Measurements from ENCODE around the gene ABHD6. TPM values are rescaled to one million over a fixed set of nuclear protein-coding genes. Genes with fewer than 3 reads are reported as not detected.
"Not testable (repeated sequence)": the region's sequence is repeated elsewhere in the genome, so short reads cannot be mapped to it uniquely, and the experiment has no call there.

The ABHD6 gene
- total and polyA plus RNA-seq, 2 donors = 5.4 to 7.6 TPM

GRCh38 chr3:58335652-58335947 lies 98.0 kb downstream of the ABHD6 start:
- DNase-seq (ENCODE audit: low read depth in 6 of 9, low spot score in 9 of 9) = no peak
- H3K4me1 ChIP-seq (ENCODE audit: control insufficient read depth in 2 of 2, insufficient read depth in 2 of 2, low read length in 2 of 2) = peaks cover 5 to 19% of the 10 kb centered on the region in 2 donors
- no peaks in the 10 kb centered on the region for H3K27me3 ChIP-seq (ENCODE audit: control insufficient read depth in 2 of 2, insufficient read depth in 1 of 2, low read length in 1 of 2)
- H3K36me3 ChIP-seq (ENCODE audit: control insufficient read depth in 2 of 2, insufficient read depth in 2 of 2, low read length in 1 of 2) = no peaks in the 10 kb centered on the region
- H3K4me3 ChIP-seq (ENCODE audit: low read length in 2 of 2) = no peak overlapping the region
- peak overlapping the region in 1 of 2 donors; percentile 14 for H3K27ac ChIP-seq (ENCODE audit: low read depth in 1 of 2, low read length in 1 of 2)
- WGBS = 92% methylated on average over 1 of the region's 1 CpG
- H3K9me3 ChIP-seq (ENCODE audit: control insufficient read depth in 2 of 2, insufficient read depth in 1 of 2, low read length in 1 of 2) = peaks cover 0 to 1% of the 10 kb centered on the region in 2 donors

GRCh38 chr3:58336135-58336882 lies 98.7 kb downstream of the ABHD6 start:
- Histone ChIP-seq H3K4me3 (ENCODE audit: low read length in 2 of 2) (no peak overlapping the region), H3K27ac (ENCODE audit: low read depth in 1 of 2, low read length in 1 of 2) (no peak overlapping the region), H3K4me1 (ENCODE audit: control insufficient read depth in 2 of 2, insufficient read depth in 2 of 2, low read length in 2 of 2) (peaks cover 5 to 19% of the 10 kb centered on the region in 2 donors), H3K9me3 (ENCODE audit: control insufficient read depth in 2 of 2, insufficient read depth in 1 of 2, low read length in 1 of 2) (peaks cover 0 to 1% of the 10 kb centered on the region in 2 donors), H3K36me3 (ENCODE audit: control insufficient read depth in 2 of 2, insufficient read depth in 2 of 2, low read length in 1 of 2) (peaks cover 0 to 5% of the 10 kb centered on the region in 2 donors), H3K27me3 (ENCODE audit: control insufficient read depth in 2 of 2, insufficient read depth in 1 of 2, low read length in 1 of 2) (no peaks in the 10 kb centered on the region)
- no peak for DNase-seq (ENCODE audit: low read depth in 6 of 9, low spot score in 9 of 9)
- WGBS = 96% methylated on average over 3 of the region's 3 CpGs

GRCh38 chr3:58337190-58337589 lies 99.6 kb downstream of the ABHD6 start:
- no peak overlapping the region for H3K4me3 ChIP-seq (ENCODE audit: low read length in 2 of 2)
- H3K27ac ChIP-seq (ENCODE audit: low read depth in 1 of 2, low read length in 1 of 2) = no peak overlapping the region
- WGBS = 100% methylated on average over 1 of the region's 1 CpG
- peaks cover 0 to 1% of the 10 kb centered on the region in 2 donors for H3K9me3 ChIP-seq (ENCODE audit: control insufficient read depth in 2 of 2, insufficient read depth in 1 of 2, low read length in 1 of 2)
- H3K4me1 ChIP-seq (ENCODE audit: control insufficient read depth in 2 of 2, insufficient read depth in 2 of 2, low read length in 2 of 2) = peaks cover 4 to 16% of the 10 kb centered on the region in 2 donors
- no peaks in the 10 kb centered on the region for H3K27me3 ChIP-seq (ENCODE audit: control insufficient read depth in 2 of 2, insufficient read depth in 1 of 2, low read length in 1 of 2)
- peaks cover 0 to 5% of the 10 kb centered on the region in 2 donors for H3K36me3 ChIP-seq (ENCODE audit: control insufficient read depth in 2 of 2, insufficient read depth in 2 of 2, low read length in 1 of 2)
- DNase-seq (ENCODE audit: low read depth in 6 of 9, low spot score in 9 of 9) = no peak

- 96% methylated on average over 12 of the region's 12 CpGs for WGBS
- DNase-seq (ENCODE audit: low read depth in 6 of 9, low spot score in 9 of 9); H3K4me3 ChIP-seq (ENCODE audit: low read length in 2 of 2); H3K36me3 ChIP-seq (ENCODE audit: control insufficient read depth in 2 of 2, insufficient read depth in 2 of 2, low read length in 1 of 2); H3K27ac ChIP-seq (ENCODE audit: low read depth in 1 of 2, low read length in 1 of 2); H3K27me3 ChIP-seq (ENCODE audit: control insufficient read depth in 2 of 2, insufficient read depth in 1 of 2, low read length in 1 of 2); H3K4me1 ChIP-seq (ENCODE audit: control insufficient read depth in 2 of 2, insufficient read depth in 2 of 2, low read length in 2 of 2); H3K9me3 ChIP-seq (ENCODE audit: control insufficient read depth in 2 of 2, insufficient read depth in 1 of 2, low read length in 1 of 2): not testable (repeated sequence)
These were observed 101.6 kb downstream of the ABHD6 start for GRCh38 chr3:58339146-58339545.

- Histone ChIP-seq H3K27ac (ENCODE audit: low read depth in 1 of 2, low read length in 1 of 2) (no peak overlapping the region), H3K4me3 (ENCODE audit: low read length in 2 of 2) (no peak overlapping the region), H3K27me3 (ENCODE audit: control insufficient read depth in 2 of 2, insufficient read depth in 1 of 2, low read length in 1 of 2) (no peaks in the 10 kb centered on the region), H3K9me3 (ENCODE audit: control insufficient read depth in 2 of 2, insufficient read depth in 1 of 2, low read length in 1 of 2) (no peaks in the 10 kb centered on the region), H3K4me1 (ENCODE audit: control insufficient read depth in 2 of 2, insufficient read depth in 2 of 2, low read length in 2 of 2) (peaks cover 0 to under 1% of the 10 kb centered on the region in 2 donors), H3K36me3 (ENCODE audit: control insufficient read depth in 2 of 2, insufficient read depth in 2 of 2, low read length in 1 of 2) (peaks cover 0 to 5% of the 10 kb centered on the region in 2 donors)
- 96% methylated on average over 3 of the region's 3 CpGs for WGBS
- no peak for DNase-seq (ENCODE audit: low read depth in 6 of 9, low spot score in 9 of 9)
These were observed 103.1 kb downstream of the ABHD6 start for GRCh38 chr3:58340594-58341244.

GRCh38 chr3:58341376-58341775 lies 103.8 kb downstream of the ABHD6 start:
- 96% methylated on average over 3 of the region's 3 CpGs for WGBS
- Histone ChIP-seq H3K36me3 (ENCODE audit: control insufficient read depth in 2 of 2, insufficient read depth in 2 of 2, low read length in 1 of 2) (peaks cover 0 to 5% of the 10 kb centered on the region in 2 donors), H3K4me1 (ENCODE audit: control insufficient read depth in 2 of 2, insufficient read depth in 2 of 2, low read length in 2 of 2) (no peaks in the 10 kb centered on the region), H3K27me3 (ENCODE audit: control insufficient read depth in 2 of 2, insufficient read depth in 1 of 2, low read length in 1 of 2) (no peaks in the 10 kb centered on the region), H3K9me3 (ENCODE audit: control insufficient read depth in 2 of 2, insufficient read depth in 1 of 2, low read length in 1 of 2) (no peaks in the 10 kb centered on the region), H3K4me3 (ENCODE audit: low read length in 2 of 2) (no peak overlapping the region), H3K27ac (ENCODE audit: low read depth in 1 of 2, low read length in 1 of 2) (no peak overlapping the region)
- DNase-seq (ENCODE audit: low read depth in 6 of 9, low spot score in 9 of 9) = no peak

- WGBS = 98% methylated on average over 5 of the region's 5 CpGs
- H3K36me3 ChIP-seq (ENCODE audit: control insufficient read depth in 2 of 2, insufficient read depth in 2 of 2, low read length in 1 of 2) = peaks cover 0 to 5% of the 10 kb centered on the region in 2 donors
- no peak overlapping the region for H3K4me3 ChIP-seq (ENCODE audit: low read length in 2 of 2)
- H3K27me3 ChIP-seq (ENCODE audit: control insufficient read depth in 2 of 2, insufficient read depth in 1 of 2, low read length in 1 of 2) = no peaks in the 10 kb centered on the region
- H3K27ac ChIP-seq (ENCODE audit: low read depth in 1 of 2, low read length in 1 of 2) = no peak overlapping the region
- H3K9me3 ChIP-seq (ENCODE audit: control insufficient read depth in 2 of 2, insufficient read depth in 1 of 2, low read length in 1 of 2) = no peaks in the 10 kb centered on the region
- DNase-seq (ENCODE audit: low read depth in 6 of 9, low spot score in 9 of 9) = no peak
- H3K4me1 ChIP-seq (ENCODE audit: control insufficient read depth in 2 of 2, insufficient read depth in 2 of 2, low read length in 2 of 2) = no peaks in the 10 kb centered on the region
These were observed 105.1 kb downstream of the ABHD6 start for GRCh38 chr3:58342676-58343075.

Other genes starting within 250 kb of the ABHD6 start
- gene FLNB, start 229.4 kb upstream of the ABHD6 start, total RNA-seq = 90.5 TPM
- 111 TPM for gene FLNB, start 229.4 kb upstream of the ABHD6 start, polyA plus RNA-seq
- gene DNASE1L3, start 26.8 kb upstream of the ABHD6 start, total RNA-seq = 52.0 TPM
- gene DNASE1L3, start 26.8 kb upstream of the ABHD6 start, polyA plus RNA-seq = 12.9 TPM
- 11.5 TPM for gene RPP14, start 68.5 kb downstream of the ABHD6 start, total RNA-seq
- 11.5 TPM for gene RPP14, start 68.5 kb downstream of the ABHD6 start, polyA plus RNA-seq
- gene HTD2, start 68.7 kb downstream of the ABHD6 start, total RNA-seq = 6.9 TPM
- 6.3 TPM for gene HTD2, start 68.7 kb downstream of the ABHD6 start, polyA plus RNA-seq
- gene PXK, start 95.1 kb downstream of the ABHD6 start, total RNA-seq = 12.5 TPM
- 13.6 TPM for gene PXK, start 95.1 kb downstream of the ABHD6 start, polyA plus RNA-seq
- 74.4 TPM for gene PDHB, start 196.0 kb downstream of the ABHD6 start, total RNA-seq
- gene PDHB, start 196.0 kb downstream of the ABHD6 start, polyA plus RNA-seq = 86.0 TPM

All from thymus (tissue), 11 donors.